HepG2 (cell line): Measurements from ENCODE around the gene SEC61G. TPM values are rescaled to one million over a fixed set of nuclear protein-coding genes. Genes with fewer than 3 reads are reported as not detected.

Source experiments
- CEBPG ChIP-seq: IDR thresholded peaks from 2 replicates; pipeline ENCODE4 v1.6.1; 2016
- GABPB1 ChIP-seq: IDR thresholded peaks from 2 replicates; pipeline ENCODE4 v1.6.1; 2016; ENCODE audit warnings: mild to moderate bottlenecking, missing genetic modification reagents, moderate library complexity, missing compliant biosample characterization
- HDAC2 ChIP-seq: sonication (generic); formaldehyde crosslinking; IDR thresholded peaks from 2 replicates; pipeline ENCODE4 v1.4.0; 2020; ENCODE audit warnings: missing genetic modification reagents
- IRF2 ChIP-seq: IDR thresholded peaks from 2 replicates; pipeline ENCODE4 v1.6.1; 2018; ENCODE audit warnings: missing genetic modification reagents, missing compliant biosample characterization
- KMT2B ChIP-seq: IDR thresholded peaks from 2 replicates; pipeline ENCODE4 v1.6.1; 2016; ENCODE audit warnings: missing genetic modification reagents, missing compliant biosample characterization
- PAF1 ChIP-seq: IDR thresholded peaks from 2 replicates; pipeline ENCODE4 v1.6.1; 2016; ENCODE audit warnings: missing genetic modification reagents, missing compliant biosample characterization
- PBX3 ChIP-seq: sonication (generic); formaldehyde crosslinking; IDR thresholded peaks from 2 replicates; pipeline ENCODE4 v1.8.1; 2023; ENCODE audit warnings: missing genetic modification reagents, inconsistent platforms, borderline replicate concordance
- PRDM10 ChIP-seq: sonication (generic); formaldehyde crosslinking; IDR thresholded peaks from 2 replicates; pipeline ENCODE4 v1.4.0; 2020; ENCODE audit warnings: low read depth, missing genetic modification reagents
- RELA ChIP-seq: sonication (generic); formaldehyde crosslinking; IDR thresholded peaks from 2 replicates; pipeline ENCODE4 v1.4.0; 2020; ENCODE audit warnings: missing genetic modification reagents
- RFX1 ChIP-seq: fragments of 450-650 bp; IDR thresholded peaks from 2 replicates; pipeline ENCODE4 v1.6.1; 2017
- ZNF160 ChIP-seq: sonication (generic); formaldehyde crosslinking; IDR thresholded peaks from 2 replicates; pipeline ENCODE4 v1.8.0; 2022; ENCODE audit warnings: mild to moderate bottlenecking, inconsistent platforms, missing genetic modification reagents
- ZNF205 ChIP-seq: IDR thresholded peaks from 2 replicates; pipeline ENCODE4 v1.6.1; 2018; ENCODE audit warnings: missing biosample characterization, missing genetic modification reagents
- ZNF317 ChIP-seq: sonication (generic); formaldehyde crosslinking; IDR thresholded peaks from 2 replicates; pipeline ENCODE4 v1.5.0; 2020; ENCODE audit warnings: mild to moderate bottlenecking, missing genetic modification reagents
- ZNF34 ChIP-seq: sonication (generic); formaldehyde crosslinking; IDR thresholded peaks from 2 replicates; pipeline ENCODE4 v1.4.0; 2020; ENCODE audit warnings: mild to moderate bottlenecking, missing genetic modification reagents, borderline replicate concordance
- ZNF547 ChIP-seq: sonication (generic); formaldehyde crosslinking; IDR thresholded peaks from 2 replicates; pipeline ENCODE4 v1.5.1; 2020; ENCODE audit warnings: mild to moderate bottlenecking, missing genetic modification reagents
- ZNF598 ChIP-seq: sonication (generic); formaldehyde crosslinking; IDR thresholded peaks from 2 replicates; pipeline ENCODE4 v1.5.1; 2020; ENCODE audit warnings: mild to moderate bottlenecking, missing genetic modification reagents, borderline replicate concordance
- polyA plus RNA-seq, 8 experiments: library from polyadenylated mRNA; depleted of rRNA in 3 of 8; stranded (reverse) in 7 of 8; unstranded in 1 of 8; fragments of >200 nt; fragmentation: Illumina TruSeq in 4 of 8; extraction: Trizol in 4 of 8; gene quantifications; 2 replicates each; pipeline versions ENCODE4 v1.2.1 to v1.2.3, GENCODE V29; 2011 to 2016; ENCODE audit warnings: low read depth in 4 of 8, missing spikeins in 1 of 8, mixed read lengths in 1 of 8; ENCODE audit not compliant: insufficient read depth in 1 of 8
- total RNA-seq, 5 experiments: library from RNA; depleted of rRNA; stranded (reverse); fragments of >200 nt; fragmentation: Illumina TruSeq; extraction: Trizol; gene quantifications; 2 replicates each; pipeline ENCODE4 v1.2.3, GENCODE V29; 2016; ENCODE audit warnings: low read depth in 1 of 5
- TF ChIP-seq, protein P1 (sequence below): sonication (generic); formaldehyde crosslinking; IDR thresholded peaks from 2 replicates; pipeline ENCODE4 v1.8.1; 2022; ENCODE audit warnings: mild to moderate bottlenecking, missing genetic modification reagents
- TF ChIP-seq, protein P2 (sequence below): IDR thresholded peaks from 2 replicates; pipeline ENCODE4 v1.6.1; 2018; ENCODE audit warnings: missing genetic modification reagents, mild to moderate bottlenecking, missing compliant biosample characterization
- TF ChIP-seq, protein P3 (sequence below): sonication (generic); formaldehyde crosslinking; IDR thresholded peaks from 2 replicates; pipeline ENCODE4 v1.4.0; 2020; ENCODE audit warnings: missing genetic modification reagents

SEC61G gene
- total and polyA plus RNA-seq, 2 of the 13 experiments (the other 11 are each of a cell fraction or from before 2014, with no cell fraction given), result 126 to 328 TPM

DNA sequence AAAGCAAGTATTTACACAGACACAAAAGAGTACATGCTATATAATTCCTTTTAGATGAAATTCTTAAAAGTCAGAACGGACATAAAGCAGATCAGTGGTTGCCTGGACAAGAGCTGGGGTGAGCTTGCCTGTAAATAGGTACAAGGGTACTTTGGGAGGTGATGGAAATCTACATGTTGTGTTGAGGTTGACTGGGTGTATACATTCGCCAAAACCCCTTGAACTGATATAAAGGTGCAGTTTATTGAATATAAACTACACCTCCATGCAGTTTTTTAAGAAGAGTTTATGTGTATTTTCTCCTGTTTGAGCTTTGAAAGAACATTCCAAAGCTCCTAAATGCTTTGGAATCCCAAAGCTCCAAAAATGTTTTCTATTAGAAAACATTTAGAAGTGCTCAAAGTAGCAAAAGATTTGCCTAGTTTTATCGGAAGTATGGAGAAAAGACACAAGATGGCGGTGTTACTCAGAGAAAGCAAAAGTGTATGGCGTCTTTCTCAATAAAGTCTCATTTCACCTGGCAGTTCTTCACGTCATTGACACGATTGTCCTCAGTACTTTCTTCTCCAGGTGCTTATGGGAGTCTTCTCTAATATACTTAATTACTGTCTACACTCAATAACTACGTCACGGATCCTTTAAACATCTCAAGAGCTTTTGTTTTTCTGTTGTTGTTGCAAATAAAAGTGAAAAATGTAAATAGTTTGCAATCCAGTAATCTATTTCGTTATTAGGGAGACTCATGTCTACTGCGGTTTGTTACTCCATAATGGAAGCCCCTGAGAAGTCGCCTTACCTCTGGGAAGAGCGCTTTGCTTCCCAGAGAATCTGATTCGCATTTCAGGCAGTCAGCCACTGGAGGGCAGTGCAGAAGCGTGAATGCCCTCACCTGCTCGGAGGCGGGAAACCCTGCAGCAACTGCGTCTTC lies 14.7 kb upstream of the SEC61G start (continued):
- TF ChIP-seq ZNF160 (CRISPR knock-in tag) (no peak), HDAC2 (CRISPR knock-in tag) (peak; percentile 16; the same call in 1 of the 2 replicates), ZNF205 (CRISPR knock-in tag) (no peak; the same call in 1 of the 2 replicates), IRF2 (0 out of 2 replicates have a peak, but pooled peaks have one; percentile 32), RFX1 (no peak), ZNF34 (CRISPR knock-in tag) (no peak), ZNF547 (CRISPR knock-in tag) (peak; percentile 62; the same call in 1 of the 2 replicates), PBX3 (CRISPR knock-in tag) (no peak), ZNF598 (CRISPR knock-in tag) (no peak), GABPB1 (no peak), KMT2B (CRISPR knock-in tag) (no peak), PAF1 (no peak), RELA (CRISPR knock-in tag) (no peak), PRDM10 (CRISPR knock-in tag) (no peak), ZNF317 (CRISPR knock-in tag) (no peak), CEBPG (CRISPR knock-in tag) (no peak)
- TF ChIP-seq, protein P1, sequence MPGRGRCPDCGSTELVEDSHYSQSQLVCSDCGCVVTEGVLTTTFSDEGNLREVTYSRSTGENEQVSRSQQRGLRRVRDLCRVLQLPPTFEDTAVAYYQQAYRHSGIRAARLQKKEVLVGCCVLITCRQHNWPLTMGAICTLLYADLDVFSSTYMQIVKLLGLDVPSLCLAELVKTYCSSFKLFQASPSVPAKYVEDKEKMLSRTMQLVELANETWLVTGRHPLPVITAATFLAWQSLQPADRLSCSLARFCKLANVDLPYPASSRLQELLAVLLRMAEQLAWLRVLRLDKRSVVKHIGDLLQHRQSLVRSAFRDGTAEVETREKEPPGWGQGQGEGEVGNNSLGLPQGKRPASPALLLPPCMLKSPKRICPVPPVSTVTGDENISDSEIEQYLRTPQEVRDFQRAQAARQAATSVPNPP (CRISPR knock-in tag), result no peak
- TF ChIP-seq, protein P2, sequence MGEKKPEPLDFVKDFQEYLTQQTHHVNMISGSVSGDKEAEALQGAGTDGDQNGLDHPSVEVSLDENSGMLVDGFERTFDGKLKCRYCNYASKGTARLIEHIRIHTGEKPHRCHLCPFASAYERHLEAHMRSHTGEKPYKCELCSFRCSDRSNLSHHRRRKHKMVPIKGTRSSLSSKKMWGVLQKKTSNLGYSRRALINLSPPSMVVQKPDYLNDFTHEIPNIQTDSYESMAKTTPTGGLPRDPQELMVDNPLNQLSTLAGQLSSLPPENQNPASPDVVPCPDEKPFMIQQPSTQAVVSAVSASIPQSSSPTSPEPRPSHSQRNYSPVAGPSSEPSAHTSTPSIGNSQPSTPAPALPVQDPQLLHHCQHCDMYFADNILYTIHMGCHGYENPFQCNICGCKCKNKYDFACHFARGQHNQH (CRISPR knock-in tag), result peak; percentile 40; the same call in 1 of the 2 replicates
- TF ChIP-seq, protein P3, sequence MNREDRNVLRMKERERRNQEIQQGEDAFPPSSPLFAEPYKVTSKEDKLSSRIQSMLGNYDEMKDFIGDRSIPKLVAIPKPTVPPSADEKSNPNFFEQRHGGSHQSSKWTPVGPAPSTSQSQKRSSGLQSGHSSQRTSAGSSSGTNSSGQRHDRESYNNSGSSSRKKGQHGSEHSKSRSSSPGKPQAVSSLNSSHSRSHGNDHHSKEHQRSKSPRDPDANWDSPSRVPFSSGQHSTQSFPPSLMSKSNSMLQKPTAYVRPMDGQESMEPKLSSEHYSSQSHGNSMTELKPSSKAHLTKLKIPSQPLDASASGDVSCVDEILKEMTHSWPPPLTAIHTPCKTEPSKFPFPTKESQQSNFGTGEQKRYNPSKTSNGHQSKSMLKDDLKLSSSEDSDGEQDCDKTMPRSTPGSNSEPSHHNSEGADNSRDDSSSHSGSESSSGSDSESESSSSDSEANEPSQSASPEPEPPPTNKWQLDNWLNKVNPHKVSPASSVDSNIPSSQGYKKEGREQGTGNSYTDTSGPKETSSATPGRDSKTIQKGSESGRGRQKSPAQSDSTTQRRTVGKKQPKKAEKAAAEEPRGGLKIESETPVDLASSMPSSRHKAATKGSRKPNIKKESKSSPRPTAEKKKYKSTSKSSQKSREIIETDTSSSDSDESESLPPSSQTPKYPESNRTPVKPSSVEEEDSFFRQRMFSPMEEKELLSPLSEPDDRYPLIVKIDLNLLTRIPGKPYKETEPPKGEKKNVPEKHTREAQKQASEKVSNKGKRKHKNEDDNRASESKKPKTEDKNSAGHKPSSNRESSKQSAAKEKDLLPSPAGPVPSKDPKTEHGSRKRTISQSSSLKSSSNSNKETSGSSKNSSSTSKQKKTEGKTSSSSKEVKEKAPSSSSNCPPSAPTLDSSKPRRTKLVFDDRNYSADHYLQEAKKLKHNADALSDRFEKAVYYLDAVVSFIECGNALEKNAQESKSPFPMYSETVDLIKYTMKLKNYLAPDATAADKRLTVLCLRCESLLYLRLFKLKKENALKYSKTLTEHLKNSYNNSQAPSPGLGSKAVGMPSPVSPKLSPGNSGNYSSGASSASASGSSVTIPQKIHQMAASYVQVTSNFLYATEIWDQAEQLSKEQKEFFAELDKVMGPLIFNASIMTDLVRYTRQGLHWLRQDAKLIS (CRISPR knock-in tag), result no peak
